ENCODE results near the gene LZTR1. TPM values are rescaled to one million over a fixed set of nuclear protein-coding genes. Genes with fewer than 3 reads are reported as not detected.
"Not testable (repeated sequence)": the region's sequence is repeated elsewhere in the genome, so short reads cannot be mapped to it uniquely, and the experiment has no call there.

LZTR1 gene
- polyA plus RNA-seq = 10 to 100 TPM; 21.1 to 39.0 TPM

DNA sequence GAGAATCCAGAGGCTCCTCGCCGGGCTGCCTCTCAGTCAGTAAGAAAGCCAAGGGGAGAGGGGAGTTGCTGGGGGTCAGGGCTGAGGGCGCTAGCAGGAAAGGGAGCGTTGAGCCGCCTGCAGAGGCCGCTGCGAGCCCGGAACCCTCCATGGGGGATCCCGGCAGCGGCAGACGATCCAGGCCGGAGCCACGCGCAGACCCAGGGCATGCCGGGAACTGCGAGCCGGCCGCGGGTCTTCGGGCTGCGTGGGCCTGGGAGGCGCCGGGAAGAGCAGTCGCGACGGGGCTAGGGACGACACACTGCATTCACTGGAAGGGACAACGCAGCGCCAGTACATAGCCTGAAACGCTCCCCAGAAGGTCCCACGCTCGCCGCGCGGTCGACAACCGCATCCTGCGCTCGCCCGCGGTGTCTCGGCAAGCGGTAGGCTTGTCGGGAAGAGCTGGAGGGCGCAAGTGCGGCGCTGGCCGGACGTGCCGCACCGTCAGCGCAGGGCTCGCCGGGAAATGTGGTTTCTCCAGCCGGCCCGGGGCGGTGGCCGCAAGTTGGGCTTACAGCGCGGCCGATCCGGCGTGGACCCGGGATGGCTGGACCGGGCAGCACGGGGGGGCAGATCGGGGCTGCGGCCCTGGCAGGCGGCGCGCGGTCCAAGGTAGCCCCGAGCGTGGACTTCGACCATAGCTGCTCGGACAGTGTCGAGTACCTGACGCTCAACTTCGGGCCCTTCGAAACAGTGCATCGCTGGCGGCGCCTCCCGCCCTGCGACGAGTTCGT, at the start of gene LZTR1:
TSS of gene LZTR1 (plus strand) at position 511 of the 776 bp plus-strand sequence. CDS start at position 586, 75 bp downstream.
- peaks cover 10 to 25% of the 10 kb centered on the region in 2 donors for H3K4me1 ChIP-seq (ENCODE audit: control insufficient read depth in 2 of 2, insufficient read depth in 2 of 2, low read length in 1 of 2)
- peak within 1 kb of the TSS; percentile 85 to 94 for H3K4me3 ChIP-seq (ENCODE audit: low read depth in 1 of 2, low read length in 2 of 2)

DNA sequence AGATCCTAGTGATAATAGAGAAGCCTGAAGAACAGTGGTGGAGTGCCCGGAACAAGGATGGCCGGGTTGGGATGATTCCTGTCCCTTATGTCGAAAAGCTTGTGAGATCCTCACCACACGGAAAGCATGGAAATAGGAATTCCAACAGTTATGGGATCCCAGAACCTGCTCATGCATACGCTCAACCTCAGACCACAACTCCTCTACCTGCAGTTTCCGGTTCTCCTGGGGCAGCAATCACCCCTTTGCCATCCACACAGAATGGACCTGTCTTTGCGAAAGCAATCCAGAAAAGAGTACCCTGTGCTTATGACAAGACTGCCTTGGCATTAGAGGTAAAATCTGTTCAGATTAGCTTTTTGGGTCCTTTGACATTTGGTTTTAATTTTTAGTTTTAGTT, 48.2 kb upstream of the LZTR1 start:
- Histone ChIP-seq H3K36me3 (ENCODE audit: control insufficient read depth in 2 of 2, insufficient read depth in 2 of 2, low read length in 1 of 2) (peaks cover 0 to 13% of the 10 kb centered on the region in 2 donors), H3K27ac (ENCODE audit: low read depth in 2 of 2, low read length in 1 of 2) (no peak overlapping the region), H3K4me3 (ENCODE audit: low read depth in 1 of 2, low read length in 2 of 2) (no peak overlapping the region), H3K4me1 (ENCODE audit: control insufficient read depth in 2 of 2, insufficient read depth in 2 of 2, low read length in 1 of 2) (peaks cover 3 to 9% of the 10 kb centered on the region in 2 donors), H3K9me3 (ENCODE audit: control insufficient read depth in 2 of 2, insufficient read depth in 1 of 2, low read depth in 1 of 2, low read length in 1 of 2) (no peaks in the 10 kb centered on the region), H3K27me3 (ENCODE audit: control insufficient read depth in 1 of 2, insufficient read depth in 2 of 2, low read length in 2 of 2) (no peaks in the 10 kb centered on the region)
- 91 to 92% methylated on average over 7 of the region's 7 CpGs for WGBS, 2 donors

More for the DNA sequence above, at the start of gene LZTR1:
- 0 to 1% methylated on average over 80 to 87 of the region's 87 CpGs for whole genome bisulfite sequencing, 2 donors
- no peaks in the 10 kb centered on the region for H3K27me3 ChIP-seq (ENCODE audit: control insufficient read depth in 1 of 2, insufficient read depth in 2 of 2, low read length in 2 of 2)
- peak within 1 kb of the TSS; percentile 88 to 92 for H3K27ac ChIP-seq (ENCODE audit: low read depth in 2 of 2, low read length in 1 of 2)
- H3K9me3 ChIP-seq (ENCODE audit: control insufficient read depth in 2 of 2, insufficient read depth in 1 of 2, low read depth in 1 of 2, low read length in 1 of 2) = no peaks in the 10 kb centered on the region
- peaks cover 7 to 12% of the 10 kb centered on the region in 2 donors for H3K36me3 ChIP-seq (ENCODE audit: control insufficient read depth in 2 of 2, insufficient read depth in 2 of 2, low read length in 1 of 2)

DNA sequence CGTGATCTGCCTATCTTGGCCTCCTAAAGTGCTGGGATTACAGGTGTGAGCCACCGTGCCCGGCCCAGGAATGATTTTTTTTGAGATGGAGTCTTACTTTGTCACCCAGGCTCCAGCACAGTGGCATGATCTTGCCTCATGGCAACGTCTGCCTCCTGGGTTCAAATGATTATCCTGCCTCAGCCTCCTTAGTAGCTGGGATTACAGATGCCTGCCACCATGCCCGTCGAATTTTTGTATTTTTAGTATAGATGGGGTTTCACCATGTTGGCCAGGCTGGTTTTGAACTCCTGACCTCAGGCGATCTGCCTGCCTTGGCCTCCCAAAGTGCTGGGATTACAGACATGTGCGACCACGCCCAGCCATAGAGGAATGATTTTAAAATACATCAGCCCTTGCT, 47.0 kb upstream of the LZTR1 start:
- Histone ChIP-seq H3K36me3 (ENCODE audit: control insufficient read depth in 2 of 2, insufficient read depth in 2 of 2, low read length in 1 of 2) (peaks cover 0 to 13% of the 10 kb centered on the region in 2 donors), H3K4me1 (ENCODE audit: control insufficient read depth in 2 of 2, insufficient read depth in 2 of 2, low read length in 1 of 2) (peaks cover 3 to 11% of the 10 kb centered on the region in 2 donors)
- not testable (repeated sequence) for H3K27ac ChIP-seq (ENCODE audit: low read depth in 2 of 2, low read length in 1 of 2); H3K27me3 ChIP-seq (ENCODE audit: control insufficient read depth in 1 of 2, insufficient read depth in 2 of 2, low read length in 2 of 2); H3K4me3 ChIP-seq (ENCODE audit: low read depth in 1 of 2, low read length in 2 of 2); H3K9me3 ChIP-seq (ENCODE audit: control insufficient read depth in 2 of 2, insufficient read depth in 1 of 2, low read depth in 1 of 2, low read length in 1 of 2)
- 83 to 85% methylated on average over 9 of the region's 9 CpGs for WGBS, 2 donors

DNA sequence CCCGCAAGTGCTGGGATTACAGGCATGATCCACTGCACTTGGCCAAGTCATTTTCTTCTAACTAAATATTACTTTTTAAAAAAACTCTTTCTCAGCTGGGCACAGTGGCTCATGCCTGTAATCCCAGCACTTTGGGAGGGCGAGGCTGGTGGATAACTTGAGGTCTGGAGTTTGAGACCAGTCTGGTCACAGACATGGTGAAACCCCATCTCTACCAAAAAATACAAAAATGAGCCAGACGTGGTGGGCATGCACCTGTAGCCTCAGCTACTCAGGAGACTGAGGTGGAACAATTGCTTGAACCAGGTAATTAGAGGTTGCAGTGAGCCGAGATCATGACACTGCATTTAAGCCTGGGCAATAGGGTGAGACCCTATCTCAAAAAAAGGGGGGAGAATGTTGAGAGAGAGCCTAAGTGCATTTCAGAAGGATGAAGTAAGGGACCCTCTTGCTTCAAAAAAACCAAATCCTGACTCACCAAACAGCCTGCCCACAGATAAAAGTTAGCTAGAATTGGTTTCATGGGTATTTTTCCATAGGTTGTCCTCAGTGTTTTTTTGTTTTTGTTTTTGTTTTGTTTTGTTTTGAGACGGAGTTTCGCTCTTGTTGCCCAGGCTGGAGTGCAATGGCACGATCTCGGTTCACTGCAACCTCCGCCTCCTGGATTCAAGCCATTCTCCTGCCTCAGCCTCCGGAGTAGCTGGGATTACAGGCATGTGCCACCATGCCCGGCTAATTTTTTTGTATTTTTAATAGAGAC, 46.1 kb upstream of the LZTR1 start:
- not testable (repeated sequence) for H3K9me3 ChIP-seq (ENCODE audit: control insufficient read depth in 2 of 2, insufficient read depth in 1 of 2, low read depth in 1 of 2, low read length in 1 of 2); H3K27me3 ChIP-seq (ENCODE audit: control insufficient read depth in 1 of 2, insufficient read depth in 2 of 2, low read length in 2 of 2); H3K27ac ChIP-seq (ENCODE audit: low read depth in 2 of 2, low read length in 1 of 2); H3K4me3 ChIP-seq (ENCODE audit: low read depth in 1 of 2, low read length in 2 of 2)
- peaks cover 3 to 13% of the 10 kb centered on the region in 2 donors for H3K4me1 ChIP-seq (ENCODE audit: control insufficient read depth in 2 of 2, insufficient read depth in 2 of 2, low read length in 1 of 2)
- WGBS, 2 donors = 65 to 68% methylated on average over 11 of the region's 11 CpGs
- H3K36me3 ChIP-seq (ENCODE audit: control insufficient read depth in 2 of 2, insufficient read depth in 2 of 2, low read length in 1 of 2) = peaks cover 0 to 15% of the 10 kb centered on the region in 2 donors

DNA sequence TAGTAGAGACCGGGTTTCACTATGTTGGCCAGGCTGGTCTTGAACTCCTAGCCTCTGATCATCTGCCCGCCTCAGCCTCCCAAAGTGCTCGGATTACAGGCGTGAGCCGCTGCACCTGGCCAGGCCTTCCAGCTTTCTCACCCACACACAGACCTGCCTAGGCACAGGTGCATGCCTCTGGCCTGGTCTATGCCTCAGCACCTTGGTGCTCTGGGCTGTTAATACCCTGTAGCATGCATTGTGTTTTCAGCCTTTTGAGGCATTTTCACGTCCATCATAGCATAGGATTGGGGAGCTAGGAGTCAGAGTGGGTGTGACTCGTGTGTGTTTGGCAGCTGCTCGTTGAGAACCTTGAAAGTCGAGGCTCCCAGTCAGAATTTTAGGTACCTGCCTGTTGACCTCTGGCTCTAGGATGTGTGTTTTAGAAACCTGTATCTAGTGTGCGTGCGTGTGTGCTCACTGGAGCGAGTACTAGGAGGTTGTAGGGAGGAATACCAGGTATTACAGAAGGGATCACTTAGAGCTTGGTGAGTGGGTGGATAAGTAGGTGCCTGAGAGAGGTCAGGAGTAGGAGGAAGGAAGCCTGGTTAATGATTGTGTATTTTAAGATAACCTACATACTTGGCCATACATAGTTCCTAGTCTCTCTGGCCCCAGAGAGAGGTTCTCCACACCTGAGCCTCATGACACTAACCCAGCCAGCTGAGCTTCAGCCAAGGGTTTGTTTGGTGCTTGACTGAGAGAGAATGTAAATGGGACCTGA, 44.9 kb upstream of the LZTR1 start:
- H3K4me1 ChIP-seq (ENCODE audit: control insufficient read depth in 2 of 2, insufficient read depth in 2 of 2, low read length in 1 of 2) = peaks cover 3 to 15% of the 10 kb centered on the region in 2 donors
- no peaks in the 10 kb centered on the region for H3K27me3 ChIP-seq (ENCODE audit: control insufficient read depth in 1 of 2, insufficient read depth in 2 of 2, low read length in 2 of 2)
- H3K27ac ChIP-seq (ENCODE audit: low read depth in 2 of 2, low read length in 1 of 2) = peak overlapping the region in 1 of 2 donors; percentile 35
- no peaks in the 10 kb centered on the region for H3K9me3 ChIP-seq (ENCODE audit: control insufficient read depth in 2 of 2, insufficient read depth in 1 of 2, low read depth in 1 of 2, low read length in 1 of 2)
- peaks cover 0 to 17% of the 10 kb centered on the region in 2 donors for H3K36me3 ChIP-seq (ENCODE audit: control insufficient read depth in 2 of 2, insufficient read depth in 2 of 2, low read length in 1 of 2)
- WGBS, 2 donors = 45 to 60% methylated on average over 12 of the region's 12 CpGs
- no peak overlapping the region for H3K4me3 ChIP-seq (ENCODE audit: low read depth in 1 of 2, low read length in 2 of 2)

DNA sequence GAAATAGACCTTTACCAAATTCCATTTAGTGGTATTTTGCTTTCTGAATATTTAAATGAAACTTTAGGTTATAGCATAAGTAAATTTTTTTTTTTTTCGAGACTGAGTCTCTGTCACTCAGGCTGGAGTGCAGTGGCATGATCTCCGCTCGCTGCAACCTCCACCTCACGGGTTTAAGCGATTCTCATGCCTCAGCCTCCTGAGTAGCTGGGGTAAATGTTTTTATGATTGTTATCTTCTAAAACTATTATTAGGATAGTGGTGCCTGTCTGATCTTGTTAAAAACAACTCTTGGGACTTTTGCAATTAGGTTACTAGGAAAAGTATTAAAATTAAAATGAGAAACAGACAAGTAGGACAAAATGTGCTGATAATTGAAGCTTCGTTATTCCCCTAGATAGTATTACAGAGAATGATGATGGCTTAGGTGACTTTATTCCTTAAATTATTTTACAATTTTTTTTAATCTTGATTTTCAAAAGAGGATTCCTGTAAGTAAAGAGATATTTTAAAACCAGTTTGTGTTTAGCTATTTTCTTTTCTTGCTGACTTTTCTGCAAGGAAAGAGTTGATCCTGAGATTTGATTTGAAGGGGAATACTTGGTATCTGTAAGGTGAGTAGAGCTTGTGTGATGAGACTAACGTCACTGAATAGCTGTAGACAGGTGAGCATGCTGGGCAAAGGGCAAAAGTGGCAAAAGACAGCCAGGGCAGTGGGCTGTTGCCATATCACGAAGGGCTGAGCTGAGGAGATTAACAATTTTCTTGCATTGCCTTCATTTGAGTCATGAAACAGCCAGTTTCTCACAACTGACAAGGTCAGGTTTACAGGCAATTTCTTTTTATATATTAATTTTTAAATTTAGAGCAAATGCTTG, 44.1 kb upstream of the LZTR1 start:
- peaks cover 0 to 17% of the 10 kb centered on the region in 2 donors for H3K36me3 ChIP-seq (ENCODE audit: control insufficient read depth in 2 of 2, insufficient read depth in 2 of 2, low read length in 1 of 2)
- H3K27me3 ChIP-seq (ENCODE audit: control insufficient read depth in 1 of 2, insufficient read depth in 2 of 2, low read length in 2 of 2) = no peaks in the 10 kb centered on the region
- H3K27ac ChIP-seq (ENCODE audit: low read depth in 2 of 2, low read length in 1 of 2) = peak overlapping the region in 1 of 2 donors; percentile 15
- WGBS, 2 donors = 69 to 78% methylated on average over 8 of the region's 8 CpGs
- no peak overlapping the region for H3K4me3 ChIP-seq (ENCODE audit: low read depth in 1 of 2, low read length in 2 of 2)
- peaks cover 3 to 15% of the 10 kb centered on the region in 2 donors for H3K4me1 ChIP-seq (ENCODE audit: control insufficient read depth in 2 of 2, insufficient read depth in 2 of 2, low read length in 1 of 2)
- no peaks in the 10 kb centered on the region for H3K9me3 ChIP-seq (ENCODE audit: control insufficient read depth in 2 of 2, insufficient read depth in 1 of 2, low read depth in 1 of 2, low read length in 1 of 2)

DNA sequence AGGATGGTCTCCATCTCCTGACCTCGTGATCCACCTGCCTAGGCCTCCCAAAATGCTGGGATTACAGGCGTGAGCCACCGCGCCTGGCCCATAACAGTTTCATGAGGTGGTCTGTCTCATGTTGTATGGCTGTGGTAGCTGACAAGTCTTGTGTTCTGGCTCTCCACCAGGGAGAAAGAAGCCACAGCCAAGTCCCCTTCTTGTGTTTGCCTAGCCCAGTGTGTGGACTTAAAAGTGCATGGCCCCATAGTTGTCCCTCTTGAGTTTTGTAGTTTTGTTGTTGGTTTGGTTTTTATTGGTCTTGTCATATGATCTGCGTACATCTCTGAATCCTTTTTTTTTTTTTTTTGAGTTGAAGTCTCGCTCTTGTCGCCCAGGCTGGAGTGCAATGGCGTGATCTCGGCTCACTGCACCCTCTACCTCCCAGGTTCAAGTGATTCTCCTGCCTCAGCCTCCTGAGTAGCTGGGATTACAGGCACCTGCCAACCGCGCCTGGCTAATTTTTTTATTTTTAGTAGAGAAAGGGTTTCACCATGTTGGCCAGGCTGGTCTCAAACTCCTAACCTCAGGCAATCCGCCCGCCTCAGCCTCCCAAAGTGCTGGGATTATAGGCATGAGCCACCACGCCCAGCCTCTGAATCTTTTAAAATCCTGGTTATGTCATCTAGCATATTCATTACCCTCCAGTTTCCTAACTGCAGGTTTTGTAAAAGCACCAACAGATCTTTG, 42.5 kb upstream of the LZTR1 start:
- Histone ChIP-seq H3K36me3 (ENCODE audit: control insufficient read depth in 2 of 2, insufficient read depth in 2 of 2, low read length in 1 of 2) (peaks cover 0 to 13% of the 10 kb centered on the region in 2 donors), H3K4me1 (ENCODE audit: control insufficient read depth in 2 of 2, insufficient read depth in 2 of 2, low read length in 1 of 2) (peaks cover 3 to 15% of the 10 kb centered on the region in 2 donors)
- H3K27ac ChIP-seq (ENCODE audit: low read depth in 2 of 2, low read length in 1 of 2); H3K9me3 ChIP-seq (ENCODE audit: control insufficient read depth in 2 of 2, insufficient read depth in 1 of 2, low read depth in 1 of 2, low read length in 1 of 2); H3K4me3 ChIP-seq (ENCODE audit: low read depth in 1 of 2, low read length in 2 of 2); H3K27me3 ChIP-seq (ENCODE audit: control insufficient read depth in 1 of 2, insufficient read depth in 2 of 2, low read length in 2 of 2): not testable (repeated sequence)
- WGBS, 2 donors = 83 to 85% methylated on average over 14 of the region's 14 CpGs

DNA sequence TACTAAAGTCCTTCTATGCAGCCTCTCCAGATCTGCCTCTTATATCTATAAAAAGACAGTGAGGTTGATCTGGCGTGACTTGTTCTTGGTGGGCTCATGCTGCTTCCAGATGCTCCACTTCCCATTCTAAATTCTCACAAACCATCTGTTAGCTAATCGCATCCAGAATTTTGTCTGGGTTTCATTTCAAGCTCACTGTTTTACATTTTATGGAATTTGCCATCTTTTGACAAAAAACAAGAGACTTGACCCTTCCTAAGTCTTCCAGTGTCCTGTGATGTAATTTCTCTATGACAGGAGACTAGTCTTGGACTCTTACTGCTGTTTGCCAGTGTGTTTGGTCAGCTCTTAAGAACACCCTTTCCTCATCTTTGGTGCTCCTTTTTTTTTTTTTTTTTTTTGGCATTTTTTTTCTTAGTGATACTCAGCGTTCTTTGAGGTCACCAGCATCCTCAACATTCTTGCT, 41.9 kb upstream of the LZTR1 start:
- Histone ChIP-seq H3K9me3 (ENCODE audit: control insufficient read depth in 2 of 2, insufficient read depth in 1 of 2, low read depth in 1 of 2, low read length in 1 of 2) (no peaks in the 10 kb centered on the region), H3K4me1 (ENCODE audit: control insufficient read depth in 2 of 2, insufficient read depth in 2 of 2, low read length in 1 of 2) (peaks cover 3 to 15% of the 10 kb centered on the region in 2 donors), H3K36me3 (ENCODE audit: control insufficient read depth in 2 of 2, insufficient read depth in 2 of 2, low read length in 1 of 2) (peaks cover 0 to 11% of the 10 kb centered on the region in 2 donors), H3K4me3 (ENCODE audit: low read depth in 1 of 2, low read length in 2 of 2) (no peak overlapping the region), H3K27ac (ENCODE audit: low read depth in 2 of 2, low read length in 1 of 2) (no peak overlapping the region), H3K27me3 (ENCODE audit: control insufficient read depth in 1 of 2, insufficient read depth in 2 of 2, low read length in 2 of 2) (no peaks in the 10 kb centered on the region)
- 68 to 69% methylated on average over 3 of the region's 3 CpGs for WGBS, 2 donors
